NCI-H2227 treated with DMSO at 0.1 percent for 48 hours (cell line): ENCODE data around the gene CSF1R.
"Not testable (repeated sequence)": the region's sequence is repeated elsewhere in the genome, so short reads cannot be mapped to it uniquely, and the experiment has no call there.

Experiments
- DNase-seq: peaks from one replicate; lab custom pipeline; 2025; lab: John Stamatoyannopoulos, UW

Gene CSF1R

DNA sequence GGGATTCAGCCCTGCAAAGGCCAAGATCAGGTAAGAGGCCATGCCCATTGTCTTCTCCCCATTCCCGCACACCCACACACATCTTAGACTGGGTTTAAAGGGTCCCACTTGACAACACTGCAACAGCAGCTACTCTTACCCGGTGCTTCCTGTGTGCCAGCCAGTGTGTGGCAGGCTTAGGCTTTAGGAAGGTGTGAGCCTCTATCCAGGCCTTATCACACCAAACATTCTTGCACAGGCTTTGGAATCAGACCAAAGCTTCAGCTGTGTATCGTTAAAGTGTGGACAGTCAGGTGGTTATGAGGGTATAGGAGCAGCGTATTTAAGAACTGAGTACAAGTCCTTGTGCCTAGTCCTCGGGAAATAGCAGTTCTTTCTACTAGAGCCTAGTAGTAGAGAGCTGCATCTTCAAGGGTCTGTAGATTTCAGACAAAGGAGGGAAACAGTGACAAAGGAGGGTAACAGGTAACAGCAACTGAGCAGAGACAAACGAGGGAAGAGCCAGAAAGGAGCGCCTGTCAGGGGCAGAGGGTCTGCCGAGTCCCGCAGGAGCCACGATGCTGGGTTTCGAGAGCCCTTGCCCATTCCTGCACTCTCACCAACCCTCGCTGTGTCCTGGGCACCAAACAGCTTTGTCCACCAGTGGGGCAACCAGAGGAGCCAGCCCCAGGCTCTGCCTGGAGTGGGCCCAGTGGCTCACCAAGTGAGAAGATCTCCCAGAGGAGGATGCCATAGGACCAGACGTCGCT is 30.9 kb downstream of the CSF1R start:
- no peak for DNase-seq

- no peak for DNase-seq
Measured at GRCh38 chr5:150054569-150054968, 31.8 kb downstream of the CSF1R start.

GRCh38 chr5:150053713-150054392 is 32.5 kb downstream of the CSF1R start:
- no peak for DNase-seq

GRCh38 chr5:150052956-150053712 is 33.2 kb downstream of the CSF1R start:
- no peak for DNase-seq

- no peak for DNase-seq
Measured at GRCh38 chr5:150052226-150052955, 34.0 kb downstream of the CSF1R start.

GRCh38 chr5:150051657-150052195 is 34.6 kb downstream of the CSF1R start:
- DNase-seq, result no peak

DNA sequence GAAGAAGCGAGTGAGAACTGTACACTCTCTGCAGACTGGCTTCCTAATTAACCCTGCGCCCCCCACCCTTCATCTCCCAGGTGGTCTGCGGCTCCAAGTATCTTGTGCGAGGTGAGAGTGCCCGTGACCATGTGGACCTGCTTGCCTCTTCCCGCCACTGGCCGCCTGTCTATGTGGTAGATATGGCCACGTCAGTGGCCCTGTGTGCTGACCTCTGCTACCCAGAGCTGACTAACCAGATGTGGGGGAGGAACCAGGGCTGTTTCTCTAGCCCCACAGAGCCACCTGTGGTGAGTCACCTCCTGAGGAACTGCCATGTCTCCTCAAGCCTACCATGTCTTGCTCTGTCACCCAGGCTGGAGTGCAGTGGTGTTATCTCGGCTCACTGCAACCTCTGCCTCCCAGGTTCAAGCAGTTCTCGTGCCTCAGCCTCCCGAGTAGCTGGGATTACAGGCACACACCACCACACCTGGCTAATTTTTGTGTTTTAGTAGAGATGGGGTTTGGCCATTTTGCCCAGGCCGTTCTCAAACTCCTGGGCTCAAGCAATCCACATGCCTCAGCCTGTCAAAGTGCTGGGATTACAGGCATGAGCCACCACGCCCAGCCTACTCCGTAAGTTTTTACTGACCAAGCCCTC is 36.1 kb downstream of the CSF1R start:
- DNase-seq, result not testable (repeated sequence)

DNA sequence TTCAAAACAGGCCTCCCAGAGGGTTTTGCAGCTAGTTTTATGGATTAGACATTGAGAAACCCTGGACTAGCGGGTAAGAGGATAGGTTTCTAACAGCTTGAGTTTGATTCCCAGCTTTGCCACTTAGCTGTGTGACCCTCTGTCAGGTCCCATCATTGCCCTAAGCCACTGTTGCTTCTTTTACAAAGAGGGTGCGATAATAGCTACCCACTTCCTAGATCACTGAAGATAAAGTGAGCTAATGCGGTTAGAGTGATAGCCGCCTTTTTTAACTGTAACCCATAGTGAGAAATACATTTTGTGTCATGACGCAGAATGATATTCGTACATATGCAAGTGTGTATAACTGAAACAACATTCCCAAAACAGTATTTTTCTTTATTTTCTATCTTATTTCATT is 40.3 kb downstream of the CSF1R start:
- DNase-seq, result no peak

GRCh38 chr5:150045549-150045948 is 40.8 kb downstream of the CSF1R start:
- DNase-seq, result no peak

DNA sequence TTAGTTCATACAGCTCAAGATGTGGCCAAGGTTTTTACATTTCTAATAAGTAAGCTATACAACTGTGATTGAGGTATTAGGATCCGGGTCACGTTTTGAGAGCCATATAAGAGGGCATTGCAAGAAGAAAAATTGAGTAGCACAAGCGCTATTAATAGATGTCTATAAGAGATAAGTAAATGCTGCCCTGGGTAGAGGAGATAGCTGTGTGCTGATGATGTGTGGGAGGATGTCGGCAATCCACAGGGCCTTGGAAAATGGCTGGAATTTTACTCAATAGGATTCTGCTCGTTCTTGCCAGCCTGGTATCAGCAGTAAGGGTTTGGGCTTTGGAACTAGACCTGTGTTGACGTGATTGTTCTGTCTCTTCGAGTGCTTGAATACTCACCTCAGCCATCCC is 41.6 kb downstream of the CSF1R start:
- DNase-seq, result no peak

DNA sequence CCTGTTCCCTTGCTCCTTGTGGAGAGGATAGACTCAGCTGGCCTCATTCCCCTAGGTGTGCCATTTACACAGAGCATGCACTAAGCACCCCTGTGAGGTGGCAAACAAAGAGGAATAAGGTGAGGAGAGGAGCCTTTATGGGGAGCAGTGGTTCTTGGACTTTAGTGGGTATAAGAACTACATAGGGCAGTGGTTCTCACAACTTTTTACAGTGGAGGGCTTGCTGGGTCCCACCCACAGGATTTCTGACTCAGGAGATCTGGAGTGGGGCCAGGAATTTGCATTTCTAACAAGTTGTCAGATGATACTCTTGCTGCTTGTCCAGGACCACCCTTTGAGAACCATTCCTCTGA is 42.0 kb downstream of the CSF1R start:
- no peak for DNase-seq

DNA sequence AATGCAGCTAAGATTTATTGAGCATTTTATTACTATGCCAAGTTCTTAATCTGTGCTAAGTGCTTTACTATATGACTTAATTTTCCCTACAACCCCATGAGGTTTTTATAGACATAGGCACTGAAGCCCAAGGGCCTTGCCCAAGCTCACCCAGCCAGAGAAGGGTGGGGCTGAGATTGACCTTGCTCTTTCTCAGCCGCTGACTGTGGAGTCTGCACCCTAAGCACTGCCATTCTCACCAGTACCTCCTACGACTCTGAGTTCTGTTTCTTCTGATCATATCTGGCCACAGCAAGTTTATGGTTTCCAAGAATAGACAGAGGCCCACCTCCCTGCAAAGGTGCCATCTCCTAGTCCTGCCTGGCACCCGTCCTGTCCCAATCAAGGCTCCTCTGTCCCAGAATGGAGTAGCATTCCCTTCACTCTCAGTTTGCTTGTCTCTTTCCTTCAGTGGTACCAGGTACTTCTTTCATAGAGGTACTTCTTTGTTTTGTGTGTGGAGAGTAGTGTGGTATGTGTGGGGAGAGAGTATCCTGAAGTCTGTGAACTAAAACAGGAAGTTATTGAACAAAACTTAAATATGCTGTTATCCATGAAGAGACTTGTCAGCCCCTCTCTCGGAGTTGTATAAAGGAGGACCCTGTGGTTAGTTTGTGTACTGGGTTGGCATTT is 42.6 kb downstream of the CSF1R start:
- no peak for DNase-seq

GRCh38 chr5:150042459-150042858 is 43.9 kb downstream of the CSF1R start:
- no peak for DNase-seq

- DNase-seq, result no peak
Measured at GRCh38 chr5:150038547-150038946, 47.8 kb downstream of the CSF1R start.

DNA sequence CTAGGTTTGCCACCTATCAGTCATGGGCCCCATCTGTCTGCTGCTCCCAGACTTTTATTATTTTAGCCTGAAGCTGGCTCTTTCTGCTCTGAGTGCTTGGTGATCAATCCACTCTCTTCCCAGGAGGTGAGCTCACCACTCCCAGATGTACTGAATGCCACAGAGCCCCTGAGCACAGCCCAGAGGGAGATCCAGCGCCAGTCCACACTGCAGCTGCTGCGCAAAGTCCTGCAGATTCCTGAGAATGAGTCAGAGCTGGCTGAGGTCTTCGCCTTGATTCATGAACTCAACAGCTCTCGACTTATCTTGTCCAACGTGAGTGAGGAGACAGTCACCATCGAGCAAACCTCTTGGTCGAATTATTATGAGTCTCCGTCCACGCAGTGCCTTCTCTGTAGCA is 49.8 kb downstream of the CSF1R start:
- no peak for DNase-seq

- no peak for DNase-seq
Measured at GRCh38 chr5:150035139-150035895, 51.0 kb downstream of the CSF1R start.

- no peak for DNase-seq
Measured at GRCh38 chr5:150034662-150035061, 51.7 kb downstream of the CSF1R start.

GRCh38 chr5:150033334-150033733 is 53.0 kb downstream of the CSF1R start:
- no peak for DNase-seq

DNA sequence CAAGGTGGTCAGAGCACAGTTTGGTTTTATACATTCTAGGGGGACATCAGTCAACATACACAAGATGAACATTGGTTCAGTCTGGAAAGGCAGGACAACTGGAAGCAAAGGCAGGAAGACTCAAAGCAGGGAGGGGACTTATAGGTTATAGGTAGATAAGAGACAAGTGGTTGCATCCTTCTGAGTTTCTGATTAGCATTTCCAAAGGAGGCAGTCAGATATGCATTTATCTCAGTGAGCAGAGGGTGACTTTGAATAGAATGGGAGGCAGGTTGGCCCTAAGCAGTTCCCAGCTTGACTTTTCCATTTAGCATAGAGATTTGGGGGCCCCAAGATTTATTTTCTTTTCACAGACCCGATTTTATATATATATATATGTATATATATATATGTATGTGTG is 58.3 kb downstream of the CSF1R start:
- not testable (repeated sequence) for DNase-seq

DNA sequence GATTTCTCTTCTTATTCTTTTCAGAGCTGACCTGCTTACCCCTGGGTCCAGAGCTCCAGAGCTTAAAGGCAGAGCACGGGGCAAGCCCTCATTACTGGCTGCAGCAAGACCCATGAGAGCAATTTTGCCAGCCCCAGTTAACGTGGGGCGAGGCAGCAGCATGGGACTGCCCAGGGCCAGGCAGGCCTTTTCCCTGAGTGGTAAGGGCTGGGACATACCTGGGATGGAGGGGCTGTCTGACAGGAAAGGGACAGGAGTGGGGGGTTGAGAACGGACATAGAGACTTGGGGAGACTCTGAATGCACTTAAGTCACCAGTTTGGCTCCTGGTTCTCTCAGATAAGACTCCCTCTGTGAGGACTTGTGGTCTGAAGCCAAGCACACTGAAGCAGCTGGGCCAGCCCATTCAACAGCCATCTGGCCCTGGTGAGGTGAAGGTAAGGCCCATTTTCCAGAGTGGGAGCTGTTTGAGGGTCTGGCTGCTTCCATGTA is 59.6 kb downstream of the CSF1R start:
- no peak for DNase-seq
